Astrocyte of the spinal cord (primary cell): Measurements from ENCODE around the gene NAT8.
A peak's percentile ranks its signal among the peaks of the same experiment; 100 is the strongest.
"Not testable (repeated sequence)": the region's sequence is repeated elsewhere in the genome, so short reads cannot be mapped to it uniquely, and the experiment has no call there.

Experiments
- DNase-seq: peaks from one replicate; pipeline ENCODE4 v3.0.0; 2011; ENCODE audit warnings: low read depth, low spot score
- H3K4me3 ChIP-seq: 2 replicates; pipeline ENCODE4 v1.5.1; 2011; ENCODE audit warnings: low read depth, mild to moderate bottlenecking, low read length, moderate library complexity
- in situ Hi-C: cut with HindIII; loops from 2 replicates; pipeline ENCODE4 v1.10.0; 2017; ENCODE audit warnings: low sequenced_read_pairs
- TF ChIP-seq, protein P1 (sequence below): IDR thresholded peaks from 2 replicates; pipeline ENCODE4 v1.5.1; 2012; ENCODE audit warnings: low read depth, mild to moderate bottlenecking, low read length, inconsistent platforms

The NAT8 gene

DNA sequence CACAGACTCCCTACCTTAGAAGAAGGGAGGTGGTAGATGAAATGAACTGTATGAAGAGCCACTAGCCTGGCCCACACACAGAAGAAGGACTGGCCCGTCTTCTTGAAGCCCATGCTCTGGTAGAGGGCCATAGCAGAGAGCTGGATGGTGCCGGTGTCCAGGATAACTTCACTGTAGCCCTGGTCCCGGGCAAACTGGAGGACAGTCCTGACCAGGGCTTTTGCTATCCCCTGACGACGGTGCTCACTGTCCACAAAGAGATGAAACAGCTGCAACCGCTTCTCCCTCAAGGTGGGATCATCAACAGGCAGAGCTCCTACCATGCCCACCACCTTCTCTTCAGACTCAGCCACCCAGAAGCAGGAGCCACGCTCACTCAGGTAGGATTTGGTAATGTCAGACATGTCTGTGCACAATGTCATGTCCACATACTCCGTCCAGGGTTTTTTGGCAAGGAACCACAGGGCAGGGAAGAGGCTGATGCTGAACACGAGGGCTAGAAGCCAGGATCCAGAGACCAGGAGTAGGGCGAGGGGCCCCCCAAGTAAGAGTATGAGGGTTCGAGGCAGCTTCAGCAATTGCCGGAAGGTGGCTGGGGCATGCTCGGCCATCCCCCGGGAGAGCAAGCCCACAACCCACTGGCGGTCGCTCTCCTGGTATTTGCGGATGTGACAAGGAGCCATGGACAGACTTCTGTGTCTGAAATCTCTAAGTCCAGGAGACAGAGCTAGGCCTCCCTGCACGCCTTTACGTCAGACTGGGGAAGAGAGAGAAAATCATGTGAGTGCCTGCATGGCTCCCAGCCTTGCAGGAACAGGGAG lies 1.1 kb downstream of the NAT8 start:
- TF ChIP-seq, protein P1, sequence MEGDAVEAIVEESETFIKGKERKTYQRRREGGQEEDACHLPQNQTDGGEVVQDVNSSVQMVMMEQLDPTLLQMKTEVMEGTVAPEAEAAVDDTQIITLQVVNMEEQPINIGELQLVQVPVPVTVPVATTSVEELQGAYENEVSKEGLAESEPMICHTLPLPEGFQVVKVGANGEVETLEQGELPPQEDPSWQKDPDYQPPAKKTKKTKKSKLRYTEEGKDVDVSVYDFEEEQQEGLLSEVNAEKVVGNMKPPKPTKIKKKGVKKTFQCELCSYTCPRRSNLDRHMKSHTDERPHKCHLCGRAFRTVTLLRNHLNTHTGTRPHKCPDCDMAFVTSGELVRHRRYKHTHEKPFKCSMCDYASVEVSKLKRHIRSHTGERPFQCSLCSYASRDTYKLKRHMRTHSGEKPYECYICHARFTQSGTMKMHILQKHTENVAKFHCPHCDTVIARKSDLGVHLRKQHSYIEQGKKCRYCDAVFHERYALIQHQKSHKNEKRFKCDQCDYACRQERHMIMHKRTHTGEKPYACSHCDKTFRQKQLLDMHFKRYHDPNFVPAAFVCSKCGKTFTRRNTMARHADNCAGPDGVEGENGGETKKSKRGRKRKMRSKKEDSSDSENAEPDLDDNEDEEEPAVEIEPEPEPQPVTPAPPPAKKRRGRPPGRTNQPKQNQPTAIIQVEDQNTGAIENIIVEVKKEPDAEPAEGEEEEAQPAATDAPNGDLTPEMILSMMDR, result no peak
- no peak for DNase-seq
- H3K4me3 ChIP-seq, result no peak overlapping the region
- in situ Hi-C loops, result no loop called here

DNA sequence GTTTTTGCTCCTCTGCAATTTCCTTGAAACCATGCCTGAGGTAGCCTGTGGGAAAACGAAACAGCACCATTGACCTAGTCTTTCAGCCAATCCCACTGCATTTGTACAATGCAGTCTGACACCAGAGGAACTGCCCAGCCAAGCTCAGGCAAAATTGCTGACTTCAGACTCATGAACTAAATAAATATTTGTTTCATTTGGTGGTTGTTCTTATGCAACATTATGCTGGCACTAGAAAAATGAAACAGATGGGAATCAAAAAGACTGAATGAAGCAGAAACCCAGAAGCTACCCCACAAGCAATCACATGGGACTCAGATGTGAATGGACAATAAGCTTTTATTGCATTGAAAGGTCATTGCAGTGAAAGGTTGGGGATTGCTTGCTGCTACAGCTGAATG lies 1.7 kb downstream of the NAT8 start:
- TF ChIP-seq, protein P1, result no peak
- no peak overlapping the region for H3K4me3 ChIP-seq
- in situ Hi-C loops, result no loop called here
- DNase-seq, result no peak

DNA sequence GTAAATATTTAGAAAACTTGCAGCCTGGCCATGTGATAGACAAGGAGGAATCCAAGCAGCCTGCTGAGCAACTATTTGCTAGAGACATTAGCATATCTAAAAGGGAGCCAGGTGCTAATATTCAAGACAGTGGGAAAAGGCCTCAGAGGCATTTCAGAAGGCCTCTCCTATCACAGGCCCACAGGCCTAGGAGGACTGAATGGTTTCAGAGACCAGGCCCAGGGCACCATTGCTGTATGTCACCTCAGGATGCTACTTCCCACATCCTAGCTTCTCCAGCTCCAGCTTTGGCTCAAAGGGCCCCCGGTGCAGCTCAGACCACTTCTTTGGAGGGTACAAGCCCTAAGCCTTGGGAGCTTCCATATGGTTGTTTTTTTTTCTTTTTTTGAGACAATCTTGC lies 3.8 kb downstream of the NAT8 start:
- H3K4me3 ChIP-seq, result no peak overlapping the region
- TF ChIP-seq, protein P1, result no peak
- DNase-seq, result no peak
- in situ Hi-C loops, result no loop called here

DNA sequence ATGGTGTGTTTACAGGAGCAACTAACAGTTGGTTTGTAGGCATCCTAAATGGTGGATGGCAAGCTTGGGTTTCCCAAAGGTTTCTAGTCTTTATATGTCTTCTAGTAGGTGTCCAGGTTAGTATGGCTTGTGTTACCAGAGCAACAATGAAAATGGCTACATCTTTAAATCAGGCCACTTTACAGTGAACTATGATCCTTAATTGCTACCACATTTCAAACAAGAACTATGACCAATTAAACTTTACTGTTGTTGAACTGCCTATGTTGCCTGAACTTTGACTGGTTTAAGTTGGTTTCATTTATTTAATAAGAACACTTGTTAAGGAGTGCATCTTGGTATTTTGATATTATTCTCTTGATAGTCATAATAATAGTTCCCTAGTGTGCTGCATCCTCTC lies 5.2 kb downstream of the NAT8 start:
- in situ Hi-C loops, DNase-seq, H3K4me3 ChIP-seq: not testable (repeated sequence)

DNA sequence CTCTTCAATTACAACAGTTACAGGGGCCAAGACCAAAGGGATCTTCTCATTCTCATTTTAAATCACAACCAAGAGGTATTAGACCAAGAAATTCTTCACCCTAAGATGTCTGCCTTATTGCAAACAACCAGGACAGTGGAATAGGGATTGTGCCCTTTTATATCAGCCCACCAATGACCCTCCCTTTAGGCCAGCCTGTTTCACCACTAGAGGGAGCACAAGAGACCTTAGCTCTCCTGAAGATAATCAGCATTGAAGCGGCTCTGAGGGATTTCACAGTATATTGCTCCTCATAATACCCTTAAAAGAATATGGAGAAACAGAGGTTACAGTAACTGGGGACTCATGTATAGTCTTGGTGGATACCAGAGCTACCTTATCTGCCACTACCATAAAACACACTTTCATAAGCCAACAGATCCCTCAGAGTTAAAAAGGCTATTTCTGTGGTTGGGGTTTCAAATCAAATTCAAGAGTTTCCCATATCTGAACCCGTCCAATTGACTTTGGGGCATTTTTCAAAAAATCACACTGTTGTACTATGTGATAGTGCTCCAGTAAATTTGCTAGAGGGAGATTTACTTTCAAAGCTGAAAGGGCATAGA lies 11.5 kb downstream of the NAT8 start:
- TF ChIP-seq, protein P1, result peak; percentile 61
- H3K4me3 ChIP-seq, DNase-seq, in situ Hi-C loops: not testable (repeated sequence)

DNA sequence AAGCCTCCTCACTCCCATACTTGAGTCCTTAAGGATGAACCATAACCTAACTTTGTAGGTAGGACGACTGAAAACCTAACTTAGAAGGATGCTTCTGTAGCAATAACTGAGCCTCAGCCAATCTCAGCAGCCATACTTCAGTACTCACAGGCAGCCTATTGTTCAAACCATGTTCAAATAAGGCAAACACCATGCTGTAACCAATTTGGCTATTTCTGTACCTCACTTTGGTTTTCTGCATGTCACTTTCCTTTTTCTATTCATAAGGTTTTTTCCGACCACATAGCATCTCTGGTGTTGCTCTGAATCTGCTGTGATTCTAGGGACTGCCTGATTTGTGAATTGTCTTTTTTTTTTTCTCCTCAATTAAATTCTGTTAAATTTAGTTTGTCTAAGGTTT lies 13.7 kb downstream of the NAT8 start:
- in situ Hi-C loops, DNase-seq, H3K4me3 ChIP-seq: not testable (repeated sequence)

DNA sequence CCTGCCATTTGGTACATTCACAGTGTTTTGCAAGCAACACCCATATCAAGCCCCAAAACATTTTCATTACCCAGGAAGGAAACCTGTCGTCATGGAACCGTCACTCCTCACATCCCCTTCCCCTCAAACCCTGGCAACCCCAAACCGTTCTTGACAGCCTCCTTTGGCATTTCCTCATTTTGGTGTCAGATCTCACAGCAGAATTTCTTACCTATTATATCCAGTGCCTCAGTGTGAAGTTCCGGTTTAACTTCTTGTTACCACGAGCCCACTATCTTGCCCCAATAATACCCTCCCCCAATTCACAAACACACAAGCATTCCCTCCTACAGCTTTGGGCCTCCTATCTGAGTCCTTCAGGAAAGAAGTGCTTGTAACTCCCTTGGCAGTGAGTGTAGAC lies 16.0 kb downstream of the NAT8 start:
- in situ Hi-C loops, DNase-seq, H3K4me3 ChIP-seq: not testable (repeated sequence)

DNA sequence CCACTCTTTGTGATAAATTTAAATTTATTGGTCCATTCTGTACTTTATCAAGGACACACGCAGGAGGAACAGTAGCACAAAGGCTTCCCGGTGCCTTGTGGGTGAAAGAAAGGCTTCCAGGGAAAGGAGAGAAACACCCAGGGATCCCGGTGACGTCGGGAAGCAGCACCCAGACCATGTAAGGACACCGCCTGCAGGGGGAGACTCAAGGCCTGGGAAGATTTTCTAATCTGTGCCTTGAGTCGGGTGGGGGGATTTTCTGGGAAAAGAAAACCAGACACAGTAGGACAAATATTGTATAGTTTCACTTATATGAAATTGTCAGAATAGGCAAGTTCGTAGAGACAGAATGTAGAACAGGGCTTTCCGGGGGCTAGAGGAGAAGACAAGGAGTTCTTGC lies 17.6 kb downstream of the NAT8 start:
- DNase-seq, H3K4me3 ChIP-seq, in situ Hi-C loops: not testable (repeated sequence)

DNA sequence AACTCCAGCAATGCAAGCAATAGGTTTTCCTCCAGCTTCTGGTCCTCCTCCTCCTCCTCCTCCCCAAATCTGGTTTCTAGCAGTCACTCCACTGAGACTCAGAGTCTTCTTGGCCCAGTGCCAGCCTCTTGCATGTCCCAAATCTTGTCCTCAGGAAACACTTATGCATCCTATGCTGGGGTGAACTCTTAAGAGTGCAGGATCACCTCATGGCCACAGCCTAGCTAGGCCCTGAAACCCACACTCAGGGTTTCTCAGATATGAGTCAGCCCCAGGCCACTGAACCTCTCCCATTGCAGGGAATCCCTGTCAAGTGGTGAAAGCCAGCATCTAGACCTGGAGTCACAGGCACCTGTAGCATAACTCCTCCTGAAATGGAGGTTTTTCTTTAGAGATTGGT lies 18.2 kb downstream of the NAT8 start:
- in situ Hi-C loops, result not testable (repeated sequence)

DNA sequence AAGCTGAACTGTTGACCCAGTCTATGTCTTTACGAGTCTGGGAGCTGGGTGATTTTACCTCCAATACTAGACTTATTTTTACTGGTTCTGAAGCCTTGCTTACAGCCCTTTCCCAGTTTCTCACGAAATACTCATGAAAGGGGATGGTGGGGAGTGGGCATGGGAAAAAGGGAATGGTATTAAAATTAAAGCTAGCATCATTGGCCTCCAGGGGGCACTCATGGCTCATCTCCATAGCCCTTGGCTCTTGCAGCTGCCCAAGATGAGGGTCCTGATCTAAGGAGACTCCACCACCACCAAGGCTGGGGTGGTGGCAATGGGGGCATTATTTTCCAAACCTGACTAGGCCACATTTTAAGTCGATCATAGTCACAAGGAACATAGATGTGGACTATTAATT lies 22.3 kb downstream of the NAT8 start:
- DNase-seq, H3K4me3 ChIP-seq, in situ Hi-C loops: not testable (repeated sequence)

More for the DNA sequence above, 18.2 kb downstream of the NAT8 start:
- DNase-seq, H3K4me3 ChIP-seq: not testable (repeated sequence)
